Measurements from ENCODE around the gene TPPP3. TPM values are rescaled to one million over a fixed set of nuclear protein-coding genes. Genes with fewer than 3 reads are reported as not detected.
"Not testable (repeated sequence)": the region's sequence is repeated elsewhere in the genome, so short reads cannot be mapped to it uniquely, and the experiment has no call there.

TPPP3 gene
- total RNA-seq, 1 experiment from 2014 or later: 0.84 TPM

GRCh38 chr16:67356396-67356795, 36.9 kb downstream of the TPPP3 start:
- no peak for DNase-seq (ENCODE audit: extremely low read depth, low read depth)

- DNase-seq (ENCODE audit: extremely low read depth, low read depth): not testable (repeated sequence)
Observed at GRCh38 chr16:67352463-67352862, 40.8 kb downstream of the TPPP3 start.

- DNase-seq (ENCODE audit: extremely low read depth, low read depth): no peak
Observed at GRCh38 chr16:67350324-67350723, 43.0 kb downstream of the TPPP3 start.

GRCh38 chr16:67349172-67349571, 44.1 kb downstream of the TPPP3 start:
- DNase-seq (ENCODE audit: extremely low read depth, low read depth): peak; percentile 41

GRCh38 chr16:67346341-67346740, 47.0 kb downstream of the TPPP3 start:
- no peak for DNase-seq (ENCODE audit: extremely low read depth, low read depth)

GRCh38 chr16:67345401-67345800, 47.9 kb downstream of the TPPP3 start:
- no peak for DNase-seq (ENCODE audit: extremely low read depth, low read depth)

- DNase-seq (ENCODE audit: extremely low read depth, low read depth): no peak
Observed at GRCh38 chr16:67342616-67343015, 50.7 kb downstream of the TPPP3 start.

GRCh38 chr16:67341250-67341649, 52.0 kb downstream of the TPPP3 start:
- no peak for DNase-seq (ENCODE audit: extremely low read depth, low read depth)

Small RNA genes within 50 kb of the gene (small RNA-seq; reads per million reads assigned to genes)
- gene RNU1-123P: 0 reads per million in 2 experiments

Other genes starting within 250 kb of the TPPP3 start
- 14.2 and 15.6 TPM in 2 replicates for gene B3GNT9, start 242.5 kb downstream of the TPPP3 start, total RNA-seq (2014; rRNA removed; shearing (Covaris generic))
- gene TRADD, start 233.6 kb downstream of the TPPP3 start, total RNA-seq (2014; rRNA removed; shearing (Covaris generic)): 19.5 and 20.0 TPM in 2 replicates
- 19.0 and 21.5 TPM in 2 replicates for gene FBXL8, start 233.5 kb downstream of the TPPP3 start, total RNA-seq (2014; rRNA removed; shearing (Covaris generic))
- gene HSF4, start 228.8 kb downstream of the TPPP3 start, total RNA-seq (2014; rRNA removed; shearing (Covaris generic)): 52.4 and 58.0 TPM in 2 replicates
- gene NOL3, start 223.0 kb downstream of the TPPP3 start, total RNA-seq (2014; rRNA removed; shearing (Covaris generic)): 66.3 and 68.2 TPM in 2 replicates
- 9.6 and 10.8 TPM in 2 replicates for gene MATCAP1, start 209.5 kb downstream of the TPPP3 start, total RNA-seq (2014; rRNA removed; shearing (Covaris generic))
- not detected in 2 replicates for gene EXOC3L1, start 203.4 kb downstream of the TPPP3 start, total RNA-seq (2014; rRNA removed; shearing (Covaris generic))
- gene E2F4, start 201.3 kb downstream of the TPPP3 start, total RNA-seq (2014; rRNA removed; shearing (Covaris generic)): 122 TPM in 2 replicates
- gene ELMO3, start 194.4 kb downstream of the TPPP3 start, total RNA-seq (2014; rRNA removed; shearing (Covaris generic)): 1.1 and 1.5 TPM in 2 replicates
- gene TMEM208, start 166.4 kb downstream of the TPPP3 start, total RNA-seq (2014; rRNA removed; shearing (Covaris generic)): 37.7 and 46.9 TPM in 2 replicates
- 22.6 and 30.4 TPM in 2 replicates for gene FHOD1, start 146.0 kb downstream of the TPPP3 start, total RNA-seq (2014; rRNA removed; shearing (Covaris generic))
- 0.78 and 0.94 TPM in 2 replicates for gene SLC9A5, start 144.5 kb downstream of the TPPP3 start, total RNA-seq (2014; rRNA removed; shearing (Covaris generic))
- 7.1 and 9.1 TPM in 2 replicates for gene PLEKHG4, start 114.0 kb downstream of the TPPP3 start, total RNA-seq (2014; rRNA removed; shearing (Covaris generic))
- not detected in 2 replicates for gene KCTD19, start 66.8 kb downstream of the TPPP3 start, total RNA-seq (2014; rRNA removed; shearing (Covaris generic))
- gene LRRC36, start 66.7 kb downstream of the TPPP3 start, total RNA-seq (2014; rRNA removed; shearing (Covaris generic)): not detected in 2 replicates
- 9.9 and 12.6 TPM in 2 replicates for gene ZDHHC1, start 23.0 kb upstream of the TPPP3 start, total RNA-seq (2014; rRNA removed; shearing (Covaris generic))
- gene HSD11B2, start 37.6 kb upstream of the TPPP3 start, total RNA-seq (2014; rRNA removed; shearing (Covaris generic)): 0.17 and 1.2 TPM in 2 replicates
- 66.7 and 69.8 TPM in 2 replicates for gene ATP6V0D1, start 87.7 kb upstream of the TPPP3 start, total RNA-seq (2014; rRNA removed; shearing (Covaris generic))
- gene AGRP, start 90.0 kb upstream of the TPPP3 start, total RNA-seq (2014; rRNA removed; shearing (Covaris generic)): not detected in 2 replicates
- 21.9 and 24.1 TPM in 2 replicates for gene RIPOR1, start 135.3 kb upstream of the TPPP3 start, total RNA-seq (2014; rRNA removed; shearing (Covaris generic))
- gene CTCF, start 169.0 kb upstream of the TPPP3 start, total RNA-seq (2014; rRNA removed; shearing (Covaris generic)): 41.6 and 55.9 TPM in 2 replicates

All from NCI-H460 (cell line).